HepG2 (cell line): ENCODE data around the gene FMNL2. TPM values are rescaled to one million over a fixed set of nuclear protein-coding genes. Genes with fewer than 3 reads are reported as not detected.

Source experiments
- CEBPB ChIP-seq: IDR thresholded peaks from 2 replicates; pipeline ENCODE4 v1.6.1; 2011; ENCODE audit warnings: low read depth, low read length, improper control_type of control experiment, borderline replicate concordance
- JUND ChIP-seq: sonication (generic); formaldehyde crosslinking; IDR thresholded peaks from 2 replicates; pipeline ENCODE4 v1.8.0; 2022; ENCODE audit warnings: mild to moderate bottlenecking, missing genetic modification reagents
- SKIL ChIP-seq: sonication (generic); formaldehyde crosslinking; IDR thresholded peaks from 2 replicates; pipeline ENCODE4 v1.8.0; 2022; ENCODE audit warnings: missing genetic modification reagents, mild to moderate bottlenecking, moderate library complexity, borderline replicate concordance
- SMAD9 ChIP-seq: sonication (generic); formaldehyde crosslinking; IDR thresholded peaks from 2 replicates; pipeline ENCODE4 v1.5.1; 2020; ENCODE audit warnings: mild to moderate bottlenecking, missing genetic modification reagents
- UBTF ChIP-seq: sonication (generic); formaldehyde crosslinking; IDR thresholded peaks from 2 replicates; pipeline ENCODE4 v1.4.0; 2020; ENCODE audit warnings: mild to moderate bottlenecking, missing genetic modification reagents
- ZBTB20 ChIP-seq: sonication (generic); formaldehyde crosslinking; IDR thresholded peaks from 2 replicates; pipeline ENCODE4 v1.8.1; 2023; ENCODE audit warnings: missing genetic modification reagents, low read depth, mild to moderate bottlenecking, borderline replicate concordance
- ZBTB46 ChIP-seq: sonication (generic); formaldehyde crosslinking; IDR thresholded peaks from 2 replicates; pipeline ENCODE4 v1.4.0; 2020; ENCODE audit warnings: mild to moderate bottlenecking, missing genetic modification reagents, borderline replicate concordance
- ZNF773 ChIP-seq: sonication (generic); formaldehyde crosslinking; IDR thresholded peaks from 2 replicates; pipeline ENCODE4 v1.4.0; 2020; ENCODE audit warnings: missing genetic modification reagents, borderline replicate concordance
- ZNF792 ChIP-seq: IDR thresholded peaks from 2 replicates; pipeline ENCODE4 v1.6.1; 2016
- polyA plus RNA-seq, 8 experiments: library from polyadenylated mRNA; depleted of rRNA in 3 of 8; stranded (reverse) in 7 of 8; unstranded in 1 of 8; fragments of >200 nt; fragmentation: Illumina TruSeq in 4 of 8; extraction: Trizol in 4 of 8; gene quantifications; 2 replicates each; pipeline versions ENCODE4 v1.2.1 to v1.2.3, GENCODE V29; 2011 to 2016; ENCODE audit warnings: low read depth in 4 of 8, missing spikeins in 1 of 8, mixed read lengths in 1 of 8; ENCODE audit not compliant: insufficient read depth in 1 of 8
- total RNA-seq, 5 experiments: library from RNA; depleted of rRNA; stranded (reverse); fragments of >200 nt; fragmentation: Illumina TruSeq; extraction: Trizol; gene quantifications; 2 replicates each; pipeline ENCODE4 v1.2.3, GENCODE V29; 2016; ENCODE audit warnings: low read depth in 1 of 5

The FMNL2 gene
- total and polyA plus RNA-seq, 2 of the 13 experiments (the other 11 are each of a cell fraction or from before 2014, with no cell fraction given), result 66.5 to 67.7 TPM

GRCh38 chr2:152565884-152566727, 231.1 kb downstream of the FMNL2 start (continued):
- TF ChIP-seq JUND (CRISPR knock-in tag) (no peak), ZBTB46 (no peak), ZNF792 (no peak), UBTF (CRISPR knock-in tag) (no peak), SMAD9 (CRISPR knock-in tag) (no peak), ZBTB20 (no peak), SKIL (CRISPR knock-in tag) (no peak), CEBPB (no peak), ZNF773 (CRISPR knock-in tag) (no peak)
